ENCODE results near the gene LIX1L.

The LIX1L gene

GRCh38 chr1:145949219-145949618, 8.6 kb downstream of the LIX1L start:
- Histone ChIP-seq H3K4me3 (ENCODE audit: control insufficient read depth in 1 of 7, extremely low read depth in 1 of 7, insufficient read depth in 4 of 7, low read depth in 2 of 7, low read length in 6 of 7) (no peak overlapping the region), H3K9me3 (ENCODE audit: control extremely low read depth in 1 of 5, control insufficient read depth in 4 of 5, insufficient read depth in 2 of 5, low read depth in 1 of 5, low read length in 4 of 5) (no peaks in the 10 kb centered on the region), H3K36me3 (ENCODE audit: control insufficient read depth in 4 of 4, insufficient read depth in 4 of 4, low read length in 3 of 4) (peaks cover 8 to 18% (median 13%) of the 10 kb centered on the region in 4 experiments), H3K4me1 (ENCODE audit: control extremely low read depth in 1 of 4, control insufficient read depth in 4 of 4, insufficient read depth in 4 of 4, low read length in 3 of 4) (peaks cover 0 to 11% (median 3%) of the 10 kb centered on the region in 4 experiments), H3K27ac (ENCODE audit: insufficient read depth in 1 of 2, low read depth in 1 of 2, low read length in 2 of 2, poor library complexity in 1 of 2, severe bottlenecking in 2 of 2) (no peak overlapping the region), H3K27me3 (replicated peaks in 2 of 5; ENCODE audit: control insufficient read depth in 4 of 5, insufficient read depth in 5 of 5, low read length in 4 of 5) (no peaks in the 10 kb centered on the region)
- 100% methylated on average over 4 of the region's 4 CpGs for WGBS (ENCODE audit: insufficient coverage)
- DNase-seq, result no peak
- POLR2A ChIA-PET, result no interaction called here
- CTCF ChIA-PET, result interaction anchor here (0.7 to 1.3 kb wide), 2 partner anchors 18 to 26 kb away, joined by 3 to 5 read pairs; no protein-coding TSS in a partner anchor

DNA sequence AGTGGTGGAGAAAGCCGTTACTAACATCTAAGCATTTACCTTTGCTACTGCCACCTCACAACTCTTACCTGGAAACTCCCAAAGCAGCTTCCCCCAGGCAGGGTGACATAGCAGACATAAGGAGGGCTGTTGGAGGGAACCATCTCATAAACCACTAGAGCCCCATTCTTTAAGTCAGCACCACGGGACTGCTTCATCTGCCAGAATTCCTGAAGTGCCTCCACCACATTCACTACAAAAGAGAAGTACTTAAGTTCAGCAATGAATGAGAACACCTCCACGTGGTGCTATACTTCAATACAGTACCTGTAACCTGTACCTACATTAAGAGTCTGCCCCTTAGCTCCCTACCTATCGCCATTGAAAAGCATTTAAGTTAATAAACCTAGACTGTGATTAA, 10.3 kb downstream of the LIX1L start:
- 100% methylated on average over 1 of the region's 4 CpGs for WGBS (ENCODE audit: insufficient coverage)
- Histone ChIP-seq H3K4me1 (ENCODE audit: control extremely low read depth in 1 of 4, control insufficient read depth in 4 of 4, insufficient read depth in 4 of 4, low read length in 3 of 4) (peaks cover 0 to 11% (median 3%) of the 10 kb centered on the region in 4 experiments), H3K9me3 (ENCODE audit: control extremely low read depth in 1 of 5, control insufficient read depth in 4 of 5, insufficient read depth in 2 of 5, low read depth in 1 of 5, low read length in 4 of 5) (no peaks in the 10 kb centered on the region), H3K4me3 (ENCODE audit: control insufficient read depth in 1 of 7, extremely low read depth in 1 of 7, insufficient read depth in 4 of 7, low read depth in 2 of 7, low read length in 6 of 7) (no peak overlapping the region), H3K27me3 (replicated peaks in 2 of 5; ENCODE audit: control insufficient read depth in 4 of 5, insufficient read depth in 5 of 5, low read length in 4 of 5) (no peaks in the 10 kb centered on the region), H3K27ac (ENCODE audit: insufficient read depth in 1 of 2, low read depth in 1 of 2, low read length in 2 of 2, poor library complexity in 1 of 2, severe bottlenecking in 2 of 2) (no peak overlapping the region), H3K36me3 (ENCODE audit: control insufficient read depth in 4 of 4, insufficient read depth in 4 of 4, low read length in 3 of 4) (peaks cover 11 to 21% (median 16%) of the 10 kb centered on the region in 4 experiments)
- no peak for DNase-seq
- POLR2A ChIA-PET, result interaction anchor here (1.2 kb wide), 1 partner anchor 20 kb away, joined by 3 read pairs; the partner anchor contains the start of gene RBM8A
- CTCF ChIA-PET, result interaction anchor here (1.2 kb wide), 1 partner anchor 9 kb away, joined by 3 read pairs; no protein-coding TSS in a partner anchor

DNA sequence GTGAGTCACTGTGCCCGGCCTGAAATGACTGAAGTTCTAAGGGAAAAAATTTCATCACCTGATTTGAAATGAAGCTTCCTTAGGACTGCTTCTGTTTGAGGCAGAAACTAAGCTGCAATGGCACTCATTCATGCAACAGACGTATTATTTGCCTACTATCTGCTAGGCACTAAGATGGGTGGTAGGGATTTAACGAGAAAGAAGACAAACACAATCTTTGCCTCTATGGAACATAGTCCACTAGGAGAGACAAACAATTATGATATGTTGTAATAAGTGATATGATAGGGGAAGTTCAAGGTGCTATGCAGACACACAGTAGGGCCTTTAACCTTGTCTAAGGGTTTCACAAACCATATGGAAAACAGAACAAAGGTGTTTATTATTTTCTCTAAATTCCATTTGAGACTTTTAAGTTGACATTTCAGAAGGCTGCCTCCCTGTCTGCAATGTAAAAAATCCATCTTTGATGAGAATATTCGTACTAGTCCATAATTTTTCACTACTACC, 11.3 kb downstream of the LIX1L start:
- WGBS (ENCODE audit: insufficient coverage), result 100% methylated on average over 2 of the region's 4 CpGs
- no peak overlapping the region for H3K4me3 ChIP-seq (ENCODE audit: control insufficient read depth in 1 of 7, extremely low read depth in 1 of 7, insufficient read depth in 4 of 7, low read depth in 2 of 7, low read length in 6 of 7)
- peaks cover 15 to 23% (median 18%) of the 10 kb centered on the region in 4 experiments for H3K36me3 ChIP-seq (ENCODE audit: control insufficient read depth in 4 of 4, insufficient read depth in 4 of 4, low read length in 3 of 4)
- peaks cover 0 to 11% (median 3%) of the 10 kb centered on the region in 4 experiments for H3K4me1 ChIP-seq (ENCODE audit: control extremely low read depth in 1 of 4, control insufficient read depth in 4 of 4, insufficient read depth in 4 of 4, low read length in 3 of 4)
- no peaks in the 10 kb centered on the region for H3K27me3 ChIP-seq (replicated peaks in 2 of 5; ENCODE audit: control insufficient read depth in 4 of 5, insufficient read depth in 5 of 5, low read length in 4 of 5)
- POLR2A ChIA-PET, result no interaction called here
- H3K27ac ChIP-seq (ENCODE audit: insufficient read depth in 1 of 2, low read depth in 1 of 2, low read length in 2 of 2, poor library complexity in 1 of 2, severe bottlenecking in 2 of 2), result no peak overlapping the region
- DNase-seq, result no peak
- no peaks in the 10 kb centered on the region for H3K9me3 ChIP-seq (ENCODE audit: control extremely low read depth in 1 of 5, control insufficient read depth in 4 of 5, insufficient read depth in 2 of 5, low read depth in 1 of 5, low read length in 4 of 5)
- CTCF ChIA-PET, result no interaction called here

DNA sequence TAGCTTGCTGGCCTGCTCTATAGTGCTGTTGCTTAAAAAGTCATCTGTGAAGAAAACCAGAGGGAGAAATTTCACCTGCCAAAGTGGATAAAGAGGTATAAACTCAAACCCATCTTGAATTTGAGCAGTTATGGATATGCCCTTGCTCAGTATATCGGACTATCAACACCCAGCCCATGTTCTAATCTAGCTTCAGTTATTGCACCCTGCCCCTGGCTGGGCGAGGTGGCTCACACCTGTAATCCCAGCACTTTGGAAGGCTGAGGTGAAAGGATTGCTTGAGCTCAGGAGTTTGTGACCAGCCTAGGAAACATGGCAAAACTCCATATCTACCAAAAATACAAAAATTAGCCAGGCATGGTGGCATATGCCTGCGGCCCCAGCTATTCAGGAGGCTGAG, 13.3 kb downstream of the LIX1L start:
- POLR2A ChIA-PET, result interaction anchor here (0.6 kb wide), 1 partner anchor 52 kb away, joined by 5 read pairs; no protein-coding TSS in a partner anchor
- peaks cover 15 to 26% (median 18%) of the 10 kb centered on the region in 4 experiments for H3K36me3 ChIP-seq (ENCODE audit: control insufficient read depth in 4 of 4, insufficient read depth in 4 of 4, low read length in 3 of 4)
- H3K4me3 ChIP-seq (ENCODE audit: control insufficient read depth in 1 of 7, extremely low read depth in 1 of 7, insufficient read depth in 4 of 7, low read depth in 2 of 7, low read length in 6 of 7), result no peak overlapping the region
- CTCF ChIA-PET, result interaction anchor here (0.8 to 1.3 kb wide), 4 partner anchors 10 to 21 kb away, joined by 3 to 4 read pairs (median 3); partner anchors contain the start of gene RBM8A
- no peaks in the 10 kb centered on the region for H3K4me1 ChIP-seq (ENCODE audit: control extremely low read depth in 1 of 4, control insufficient read depth in 4 of 4, insufficient read depth in 4 of 4, low read length in 3 of 4)
- H3K9me3 ChIP-seq (ENCODE audit: control extremely low read depth in 1 of 5, control insufficient read depth in 4 of 5, insufficient read depth in 2 of 5, low read depth in 1 of 5, low read length in 4 of 5), result no peaks in the 10 kb centered on the region
- DNase-seq, result no peak
- H3K27me3 ChIP-seq (replicated peaks in 2 of 5; ENCODE audit: control insufficient read depth in 4 of 5, insufficient read depth in 5 of 5, low read length in 4 of 5), result no peaks in the 10 kb centered on the region
- H3K27ac ChIP-seq (ENCODE audit: insufficient read depth in 1 of 2, low read depth in 1 of 2, low read length in 2 of 2, poor library complexity in 1 of 2, severe bottlenecking in 2 of 2), result no peak overlapping the region
- 100% methylated on average over 1 of the region's 3 CpGs for WGBS (ENCODE audit: insufficient coverage)

GRCh38 chr1:145942871-145943270, 14.9 kb downstream of the LIX1L start:
- Histone ChIP-seq H3K27me3 (replicated peaks in 2 of 5; ENCODE audit: control insufficient read depth in 4 of 5, insufficient read depth in 5 of 5, low read length in 4 of 5) (no peaks in the 10 kb centered on the region), H3K9me3 (ENCODE audit: control extremely low read depth in 1 of 5, control insufficient read depth in 4 of 5, insufficient read depth in 2 of 5, low read depth in 1 of 5, low read length in 4 of 5) (no peaks in the 10 kb centered on the region), H3K4me1 (ENCODE audit: control extremely low read depth in 1 of 4, control insufficient read depth in 4 of 4, insufficient read depth in 4 of 4, low read length in 3 of 4) (no peaks in the 10 kb centered on the region), H3K27ac (ENCODE audit: insufficient read depth in 1 of 2, low read depth in 1 of 2, low read length in 2 of 2, poor library complexity in 1 of 2, severe bottlenecking in 2 of 2) (no peak overlapping the region), H3K36me3 (ENCODE audit: control insufficient read depth in 4 of 4, insufficient read depth in 4 of 4, low read length in 3 of 4) (peaks cover 15 to 28% (median 19%) of the 10 kb centered on the region in 4 experiments), H3K4me3 (ENCODE audit: control insufficient read depth in 1 of 7, extremely low read depth in 1 of 7, insufficient read depth in 4 of 7, low read depth in 2 of 7, low read length in 6 of 7) (no peak overlapping the region)
- DNase-seq, result no peak
- ChIA-PET CTCF (interaction anchor here (1.0 to 1.8 kb wide), 5 partner anchors 8 to 15 kb away, joined by 3 to 4 read pairs (median 3); partner anchors contain the start of gene LIX1L), POLR2A (interaction anchor here (2.3 kb wide), 1 partner anchor 15 kb away, joined by 7 read pairs; the partner anchor contains the start of gene LIX1L)
- WGBS (ENCODE audit: insufficient coverage), result 95% methylated on average over 6 of the region's 6 CpGs

GRCh38 chr1:145942405-145942804, 15.4 kb downstream of the LIX1L start:
- peaks cover 16 to 28% (median 20%) of the 10 kb centered on the region in 4 experiments for H3K36me3 ChIP-seq (ENCODE audit: control insufficient read depth in 4 of 4, insufficient read depth in 4 of 4, low read length in 3 of 4)
- no peaks in the 10 kb centered on the region for H3K9me3 ChIP-seq (ENCODE audit: control extremely low read depth in 1 of 5, control insufficient read depth in 4 of 5, insufficient read depth in 2 of 5, low read depth in 1 of 5, low read length in 4 of 5)
- H3K4me1 ChIP-seq (ENCODE audit: control extremely low read depth in 1 of 4, control insufficient read depth in 4 of 4, insufficient read depth in 4 of 4, low read length in 3 of 4), result no peaks in the 10 kb centered on the region
- ChIA-PET POLR2A (interaction anchor here (2.3 kb wide), 1 partner anchor 15 kb away, joined by 7 read pairs; the partner anchor contains the start of gene LIX1L), CTCF (interaction anchor here (1.0 to 1.8 kb wide), 5 partner anchors 8 to 15 kb away, joined by 3 to 4 read pairs (median 3); partner anchors contain the start of genes LIX1L and RBM8A)
- WGBS (ENCODE audit: insufficient coverage), result 100% methylated on average over 1 of the region's 4 CpGs
- no peak overlapping the region for H3K4me3 ChIP-seq (ENCODE audit: control insufficient read depth in 1 of 7, extremely low read depth in 1 of 7, insufficient read depth in 4 of 7, low read depth in 2 of 7, low read length in 6 of 7)
- H3K27ac ChIP-seq (ENCODE audit: insufficient read depth in 1 of 2, low read depth in 1 of 2, low read length in 2 of 2, poor library complexity in 1 of 2, severe bottlenecking in 2 of 2), result no peak overlapping the region
- no peaks in the 10 kb centered on the region for H3K27me3 ChIP-seq (replicated peaks in 2 of 5; ENCODE audit: control insufficient read depth in 4 of 5, insufficient read depth in 5 of 5, low read length in 4 of 5)
- DNase-seq, result no peak

GRCh38 chr1:145937436-145937835, 20.4 kb downstream of the LIX1L start:
- DNase-seq, result no peak
- Histone ChIP-seq H3K4me3 (ENCODE audit: control insufficient read depth in 1 of 7, extremely low read depth in 1 of 7, insufficient read depth in 4 of 7, low read depth in 2 of 7, low read length in 6 of 7) (no peak overlapping the region), H3K27ac (ENCODE audit: insufficient read depth in 1 of 2, low read depth in 1 of 2, low read length in 2 of 2, poor library complexity in 1 of 2, severe bottlenecking in 2 of 2) (no peak overlapping the region), H3K27me3 (replicated peaks in 2 of 5; ENCODE audit: control insufficient read depth in 4 of 5, insufficient read depth in 5 of 5, low read length in 4 of 5) (no peaks in the 10 kb centered on the region), H3K4me1 (ENCODE audit: control extremely low read depth in 1 of 4, control insufficient read depth in 4 of 4, insufficient read depth in 4 of 4, low read length in 3 of 4) (peaks cover under 1 to 7% (median 3%) of the 10 kb centered on the region in 4 experiments), H3K36me3 (ENCODE audit: control insufficient read depth in 4 of 4, insufficient read depth in 4 of 4, low read length in 3 of 4) (peaks cover 11 to 33% (median 21%) of the 10 kb centered on the region in 4 experiments), H3K9me3 (ENCODE audit: control extremely low read depth in 1 of 5, control insufficient read depth in 4 of 5, insufficient read depth in 2 of 5, low read depth in 1 of 5, low read length in 4 of 5) (no peaks in the 10 kb centered on the region)
- POLR2A ChIA-PET, result no interaction called here
- no CpG with 5 or more reads among the region's 1 CpG for WGBS (ENCODE audit: insufficient coverage)
- CTCF ChIA-PET, result interaction anchor here (1.0 kb wide), 2 partner anchors 10 to 20 kb away, joined by 3 to 4 read pairs; partner anchors contain the start of genes LIX1L and RBM8A

All from common myeloid progenitor, CD34-positive (primary cell).